ENCODE data around the gene C12orf57.

C12orf57 gene

GRCh38 chr12:6925239-6925539, 18.6 kb upstream of the C12orf57 start:
- Histone ChIP-seq H2AFZ (ENCODE audit: low read length) (no peak overlapping the region), H3K4me1 (ENCODE audit: low read length) (peaks cover 66% of the 10 kb centered on the region), H3K4me2 (ENCODE audit: low read depth, low read length) (peak overlapping the region; percentile 83; the same call in 1 of the 2 replicates), H3K79me2 (ENCODE audit: low read length) (peaks cover 58% of the 10 kb centered on the region), H3K4me3 (ENCODE audit: low read length) (no peak overlapping the region), H3K9me2 (replicated peaks; ENCODE audit: insufficient read depth, low read length) (no peaks in the 10 kb centered on the region), H3K9ac (ENCODE audit: low read length) (no peak overlapping the region), H3K27me3 (replicated peaks; ENCODE audit: insufficient read depth, low read length) (no peaks in the 10 kb centered on the region), H3K36me3 (replicated peaks; ENCODE audit: insufficient read depth, low read length) (no peaks in the 10 kb centered on the region; the same call in 1 of the 2 replicates), H4K20me1 (ENCODE audit: insufficient read depth, low read length) (no peaks in the 10 kb centered on the region), H3F3A (ENCODE audit: insufficient read depth, low read length) (peaks cover 59% of the 10 kb centered on the region), H3K27ac (ENCODE audit: low read length) (peak overlapping the region; percentile 92; the same call in 1 of the 2 replicates), H3K9me3 (replicated peaks; ENCODE audit: insufficient read depth, low read length) (no peaks in the 10 kb centered on the region)
- no peak for DNase-seq
- TF ChIP-seq EZH2 (optimal IDR thresholded peaks at IDR 0.05; ENCODE audit: low read depth, low read length) = no peak
- no peak for TF ChIP-seq CTCF (IDR thresholded peaks at IDR 0.05; ENCODE audit: low read length)
- no peak for TF ChIP-seq EZH2phosphoT487 (IDR thresholded peaks at IDR 0.05; ENCODE audit: low read length)

DNA sequence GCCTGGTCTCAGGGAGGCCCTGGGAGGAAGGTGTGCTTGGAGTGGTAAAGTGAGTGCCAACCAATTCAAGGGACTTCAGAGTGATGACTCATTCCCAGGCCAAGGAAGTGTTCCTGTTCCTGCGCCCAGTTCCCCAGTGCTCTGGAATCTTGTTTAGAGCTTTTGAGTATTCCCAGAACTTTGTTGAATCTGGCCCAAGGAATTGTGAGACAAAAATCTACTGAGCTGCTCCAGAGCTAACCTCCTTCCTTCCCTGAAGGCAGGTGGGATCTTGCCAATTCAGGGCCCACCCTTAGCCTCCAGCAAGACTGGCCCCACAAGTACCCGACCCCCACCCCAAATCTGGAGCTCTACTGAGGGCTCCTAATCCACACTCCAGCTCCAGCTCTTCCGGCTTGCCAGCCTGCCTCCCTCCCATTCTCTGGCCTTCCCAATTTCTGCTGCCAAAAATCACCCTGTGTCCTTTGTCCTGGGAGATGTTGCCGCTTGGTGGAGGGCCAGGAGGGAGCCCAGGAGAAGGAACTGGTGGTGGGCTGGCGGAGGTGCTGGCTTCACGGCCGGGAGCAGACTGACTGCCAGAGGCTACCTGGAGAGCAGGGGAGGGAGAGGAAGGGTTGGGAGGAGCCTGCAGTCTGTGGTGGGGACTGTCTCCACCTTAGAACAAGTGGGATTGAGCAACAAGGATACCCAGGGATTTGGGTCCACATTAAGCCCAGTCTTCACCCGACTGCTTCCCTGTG, 18.1 kb upstream of the C12orf57 start:
- Histone ChIP-seq H3K4me2 (ENCODE audit: low read depth, low read length) (no peak overlapping the region), H3K36me3 (replicated peaks; ENCODE audit: insufficient read depth, low read length) (no peaks in the 10 kb centered on the region; the same call in 1 of the 2 replicates), H4K20me1 (ENCODE audit: insufficient read depth, low read length) (no peaks in the 10 kb centered on the region), H3K27ac (ENCODE audit: low read length) (no peak overlapping the region), H3K9me2 (replicated peaks; ENCODE audit: insufficient read depth, low read length) (no peaks in the 10 kb centered on the region), H3F3A (ENCODE audit: insufficient read depth, low read length) (peaks cover 57% of the 10 kb centered on the region), H3K4me3 (ENCODE audit: low read length) (no peak overlapping the region), H3K9me3 (replicated peaks; ENCODE audit: insufficient read depth, low read length) (no peaks in the 10 kb centered on the region), H3K79me2 (ENCODE audit: low read length) (peaks cover 59% of the 10 kb centered on the region), H2AFZ (ENCODE audit: low read length) (no peak overlapping the region), H3K9ac (ENCODE audit: low read length) (no peak overlapping the region), H3K4me1 (ENCODE audit: low read length) (peaks cover 60% of the 10 kb centered on the region), H3K27me3 (replicated peaks; ENCODE audit: insufficient read depth, low read length) (no peaks in the 10 kb centered on the region)
- no peak for TF ChIP-seq EZH2 (optimal IDR thresholded peaks at IDR 0.05; ENCODE audit: low read depth, low read length)
- DNase-seq = no peak

- peak within 1 kb of the TSS; percentile 62 for H2AFZ ChIP-seq (ENCODE audit: low read length)
Measured at GRCh38 chr12:6927379-6928021, 16.3 kb upstream of the C12orf57 start, which contains the start of gene ATN1. Gene ATN1, plus strand, starts transcription at chr12:6927959. Its CDS starts 6,043 bp downstream, at chr12:6934002.

More at GRCh38 chr12:6927379-6928021, 16.3 kb upstream of the C12orf57 start, which contains the start of gene ATN1:
- Histone ChIP-seq H3K4me2 (ENCODE audit: low read depth, low read length) (peak within 1 kb of the TSS; percentile 92), H3K36me3 (replicated peaks; ENCODE audit: insufficient read depth, low read length) (no peaks in the 10 kb centered on the region; the same call in 1 of the 2 replicates), H3K9me3 (replicated peaks; ENCODE audit: insufficient read depth, low read length) (no peaks in the 10 kb centered on the region), H4K20me1 (ENCODE audit: insufficient read depth, low read length) (no peaks in the 10 kb centered on the region), H3K9ac (ENCODE audit: low read length) (peak within 1 kb of the TSS; percentile 89), H3K9me2 (replicated peaks; ENCODE audit: insufficient read depth, low read length) (no peaks in the 10 kb centered on the region), H3K4me1 (ENCODE audit: low read length) (peaks cover 44% of the 10 kb centered on the region), H3K27ac (ENCODE audit: low read length) (peak within 1 kb of the TSS; percentile 3; the same call in 1 of the 2 replicates), H3K79me2 (ENCODE audit: low read length) (peaks cover 64% of the 10 kb centered on the region), H3K27me3 (replicated peaks; ENCODE audit: insufficient read depth, low read length) (no peaks in the 10 kb centered on the region), H3K4me3 (ENCODE audit: low read length) (peak within 1 kb of the TSS; percentile 90), H3F3A (ENCODE audit: insufficient read depth, low read length) (peaks cover 43% of the 10 kb centered on the region)
- DNase-seq = no peak
- TF ChIP-seq CTCF (IDR thresholded peaks at IDR 0.05; ENCODE audit: low read length) (no peak), EZH2phosphoT487 (IDR thresholded peaks at IDR 0.05; ENCODE audit: low read length) (no peak), EZH2 (optimal IDR thresholded peaks at IDR 0.05; ENCODE audit: low read depth, low read length) (no peak)
